HepG2 (cell line): Measurements from ENCODE around the gene DDX59. TPM values are rescaled to one million over a fixed set of nuclear protein-coding genes. Genes with fewer than 3 reads are reported as not detected.

Source experiments
- ATAC-seq: fragments of 200-7000 bp; cut with Tn5 transposase; 3 replicates; pipeline ENCODE4 v1.9.1; 2020; ENCODE audit warnings: mild to moderate bottlenecking, moderate library complexity
- BruUV-seq: library from RNA; stranded (reverse); fragments of 400-500 nt; replicated peaks from 2 replicates; lab custom pipeline; 2021; lab: Mats Ljungman, UMichigan
- CTCF ChIA-PET: fragments of 300-600 bp; formaldehyde crosslinking; extraction: SDS; loops from one replicate; lab custom pipeline; 2021; ENCODE audit warnings: low total read pairs, inconsistent platforms, low intra/inter-chr PET ratio; lab: Yijun Ruan, JAX
- POLR2A ChIA-PET: fragments of 350-600 bp; sonication (Branson Sonifier 250); formaldehyde crosslinking; loops from one replicate; lab custom pipeline; 2020; ENCODE audit warnings: antibody characterized with exemption, inconsistent platforms; lab: Yijun Ruan, JAX
- DNase-seq: peaks from one replicate; pipeline ENCODE4 v3.0.0-alpha.2; 2015; ENCODE audit warnings: low spot score
- FAIRE-seq: peaks from 3 replicates; lab custom pipeline; 2011; peaks lifted over from hg19 to GRCh38; lab: Jason Lieb, UNC
- H2AFZ ChIP-seq: one replicate; pipeline ENCODE4 v1.6.1; 2011; ENCODE audit warnings: low read length, inconsistent platforms
- H3K27ac ChIP-seq: fragments of 300-600 bp; 3 replicates; pipeline ENCODE4 v1.8.0; 2011; ENCODE audit warnings: mixed run types, mild to moderate bottlenecking, mixed read lengths, low read length, inconsistent platforms; ENCODE audit not compliant: insufficient read depth; ENCODE audit errors: extremely low read length
- H3K27me3 ChIP-seq, 2 experiments: fragments of 200-600 bp in 1 of 2; 2 replicates in 1 of 2; 3 replicates in 1 of 2; pipeline versions ENCODE4 v1.6.0 to v1.8.0; 2011; ENCODE audit warnings: low read length in 2 of 2, mild to moderate bottlenecking in 2 of 2, moderate library complexity in 2 of 2, inconsistent platforms in 1 of 2; ENCODE audit not compliant: insufficient read depth in 2 of 2, control insufficient read depth in 1 of 2
- H3K36me3 ChIP-seq, 2 experiments: fragments of 200-600 bp in 1 of 2; replicated peaks in 1 of 2; 2 replicates in 1 of 2; 3 replicates in 1 of 2; pipeline versions ENCODE4 v1.5.1 to v1.8.0; 2011; ENCODE audit warnings: low read length in 2 of 2, inconsistent platforms in 1 of 2; ENCODE audit not compliant: insufficient read depth in 2 of 2, control insufficient read depth in 1 of 2
- H3K4me1 ChIP-seq: 2 replicates; pipeline ENCODE4 v1.5.1; 2012; ENCODE audit warnings: low read length, inconsistent platforms; ENCODE audit not compliant: insufficient read depth
- H3K4me2 ChIP-seq: 2 replicates; pipeline ENCODE4 v1.6.0; 2011; ENCODE audit warnings: low read depth, low read length, inconsistent platforms
- H3K4me3 ChIP-seq, 3 experiments: fragments of 200-600 bp in 1 of 3; sonication (generic), shearing (Covaris generic) in 1 of 3; replicated peaks in 1 of 3; 2 replicates each; pipeline ENCODE4 v1.5.1; 2011 to 2016; ENCODE audit warnings: low read length in 3 of 3, inconsistent platforms in 2 of 3, low read depth in 2 of 3, mild to moderate bottlenecking in 2 of 3, control low read depth in 1 of 3, mixed read lengths in 1 of 3; ENCODE audit not compliant: insufficient read depth in 1 of 3
- H3K79me2 ChIP-seq: one replicate; pipeline ENCODE4 v1.6.1; 2011; ENCODE audit warnings: low read length, inconsistent platforms; ENCODE audit not compliant: insufficient read depth
- H3K9ac ChIP-seq: 2 replicates; pipeline ENCODE4 v1.6.0; 2011; ENCODE audit warnings: mild to moderate bottlenecking, low read depth, low read length, inconsistent platforms; ENCODE audit not compliant: insufficient read depth
- H3K9me3 ChIP-seq: 2 replicates; pipeline ENCODE4 v1.5.1; 2012; ENCODE audit warnings: mild to moderate bottlenecking, low read length
- H4K20me1 ChIP-seq: 2 replicates; pipeline ENCODE4 v1.6.0; 2011; ENCODE audit warnings: inconsistent platforms, mild to moderate bottlenecking, low read length, moderate library complexity; ENCODE audit not compliant: insufficient read depth
- GATAD1 ChIP-seq: IDR thresholded peaks from 2 replicates; pipeline ENCODE4 v1.6.1; 2016; ENCODE audit warnings: missing genetic modification reagents, missing compliant biosample characterization
- MAF1 ChIP-seq: sonication (generic); formaldehyde crosslinking; IDR thresholded peaks from 2 replicates; pipeline ENCODE4 v1.5.0; 2020; ENCODE audit warnings: missing genetic modification reagents, borderline replicate concordance
- NFKBIZ ChIP-seq: IDR thresholded peaks from 2 replicates; pipeline ENCODE4 v1.6.1; 2018; ENCODE audit warnings: missing genetic modification reagents, missing compliant biosample characterization
- TBX2 ChIP-seq: sonication (generic); formaldehyde crosslinking; IDR thresholded peaks from 2 replicates; pipeline ENCODE4 v1.5.0; 2020; ENCODE audit warnings: missing genetic modification reagents, mild to moderate bottlenecking, borderline replicate concordance
- ZNF557 ChIP-seq: sonication (generic); formaldehyde crosslinking; IDR thresholded peaks from 2 replicates; pipeline ENCODE4 v1.4.0; 2020; ENCODE audit warnings: missing genetic modification reagents
- WGBS: methylation state at CpG from one replicate; pipeline ENCODE4 v1.1.6; 2017; ENCODE audit warnings: low lambda C conversion rate; 5-methylcytosine and 5-hydroxymethylcytosine counted together
- in situ Hi-C: cut with HindIII; loops from 2 replicates; pipeline ENCODE4 v1.10.0; 2017; ENCODE audit warnings: low pct_unique_long_range_greater_than_20kb; ENCODE audit not compliant: extremely low pct_ligation_motif_present
- intact Hi-C: fragments of 100-400 bp; cut with micrococcal nuclease; formaldehyde crosslinking; loops from one replicate; pipeline ENCODE4 v1.10.0; 2022; ENCODE audit not compliant: unreplicated experiment
- polyA plus RNA-seq, 8 experiments: library from polyadenylated mRNA; depleted of rRNA in 3 of 8; stranded (reverse) in 7 of 8; unstranded in 1 of 8; fragments of >200 nt; fragmentation: Illumina TruSeq in 4 of 8; extraction: Trizol in 4 of 8; gene quantifications; 2 replicates each; pipeline versions ENCODE4 v1.2.1 to v1.2.3, GENCODE V29; 2011 to 2016; ENCODE audit warnings: low read depth in 4 of 8, missing spikeins in 1 of 8, mixed read lengths in 1 of 8; ENCODE audit not compliant: insufficient read depth in 1 of 8
- total RNA-seq, 5 experiments: library from RNA; depleted of rRNA; stranded (reverse); fragments of >200 nt; fragmentation: Illumina TruSeq; extraction: Trizol; gene quantifications; 2 replicates each; pipeline ENCODE4 v1.2.3, GENCODE V29; 2016; ENCODE audit warnings: low read depth in 1 of 5
- TF ChIP-seq, protein P1 (sequence below): fragments of 450-650 bp; IDR thresholded peaks from 2 replicates; pipeline ENCODE4 v1.6.1; 2017; ENCODE audit warnings: mild to moderate bottlenecking
- TF ChIP-seq, protein P2 (sequence below): IDR thresholded peaks from 2 replicates; pipeline ENCODE4 v1.6.1; 2016; ENCODE audit warnings: missing genetic modification reagents, missing compliant biosample characterization
- TF ChIP-seq, protein P3 (sequence below), 2 experiments: fragments of 450-650 bp in 1 of 2; sonication (generic) in 1 of 2; formaldehyde crosslinking; IDR thresholded peaks; 2 replicates each; pipeline versions ENCODE4 v1.5.0 to v1.8.0; 2020 to 2022; ENCODE audit warnings: mild to moderate bottlenecking in 1 of 2, missing genetic modification reagents in 1 of 2

Gene DDX59
- total and polyA plus RNA-seq, 2 of the 13 experiments (the other 11 are each of a cell fraction or from before 2014, with no cell fraction given): 12.1 to 14.8 TPM

DNA sequence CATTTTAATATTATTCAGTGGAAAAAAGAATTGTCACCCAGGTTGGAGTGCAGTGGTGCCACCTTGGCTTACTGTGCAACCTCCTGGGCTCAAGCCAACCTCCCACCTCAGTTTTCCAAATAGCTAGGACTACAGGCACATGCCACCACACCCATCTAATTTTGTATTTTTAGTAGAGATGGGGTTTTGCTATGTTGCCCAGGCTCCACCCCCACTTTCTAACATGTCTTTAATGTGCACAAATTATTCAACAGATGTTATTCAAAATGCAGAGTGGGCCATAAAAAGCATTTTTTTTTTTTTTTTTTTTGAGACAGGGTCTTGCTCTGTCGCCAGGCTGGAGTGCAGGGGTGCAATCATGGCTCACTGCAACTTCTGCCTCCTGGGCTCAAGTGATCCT, 17.3 kb downstream of the DDX59 start:
- H3K9me3 ChIP-seq: no peaks in the 10 kb centered on the region
- DNase-seq: no peak
- CTCF ChIA-PET: no interaction called here
- POLR2A ChIA-PET: interaction anchor here (1.3 kb wide), 1 partner anchor 17 kb away, joined by 3 read pairs; the partner anchor contains the start of gene DDX59
- intact Hi-C loops: no loop called here
- H3K9ac ChIP-seq: no peak overlapping the region
- H3K27ac ChIP-seq: no peak overlapping the region
- TF ChIP-seq NFKBIZ: no peak
- TF ChIP-seq MAF1 (CRISPR knock-in tag): no peak
- TF ChIP-seq TBX2 (CRISPR knock-in tag): no peak
- TF ChIP-seq, protein P1, sequence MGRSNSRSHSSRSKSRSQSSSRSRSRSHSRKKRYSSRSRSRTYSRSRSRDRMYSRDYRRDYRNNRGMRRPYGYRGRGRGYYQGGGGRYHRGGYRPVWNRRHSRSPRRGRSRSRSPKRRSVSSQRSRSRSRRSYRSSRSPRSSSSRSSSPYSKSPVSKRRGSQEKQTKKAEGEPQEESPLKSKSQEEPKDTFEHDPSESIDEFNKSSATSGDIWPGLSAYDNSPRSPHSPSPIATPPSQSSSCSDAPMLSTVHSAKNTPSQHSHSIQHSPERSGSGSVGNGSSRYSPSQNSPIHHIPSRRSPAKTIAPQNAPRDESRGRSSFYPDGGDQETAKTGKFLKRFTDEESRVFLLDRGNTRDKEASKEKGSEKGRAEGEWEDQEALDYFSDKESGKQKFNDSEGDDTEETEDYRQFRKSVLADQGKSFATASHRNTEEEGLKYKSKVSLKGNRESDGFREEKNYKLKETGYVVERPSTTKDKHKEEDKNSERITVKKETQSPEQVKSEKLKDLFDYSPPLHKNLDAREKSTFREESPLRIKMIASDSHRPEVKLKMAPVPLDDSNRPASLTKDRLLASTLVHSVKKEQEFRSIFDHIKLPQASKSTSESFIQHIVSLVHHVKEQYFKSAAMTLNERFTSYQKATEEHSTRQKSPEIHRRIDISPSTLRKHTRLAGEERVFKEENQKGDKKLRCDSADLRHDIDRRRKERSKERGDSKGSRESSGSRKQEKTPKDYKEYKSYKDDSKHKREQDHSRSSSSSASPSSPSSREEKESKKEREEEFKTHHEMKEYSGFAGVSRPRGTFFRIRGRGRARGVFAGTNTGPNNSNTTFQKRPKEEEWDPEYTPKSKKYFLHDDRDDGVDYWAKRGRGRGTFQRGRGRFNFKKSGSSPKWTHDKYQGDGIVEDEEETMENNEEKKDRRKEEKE: no peak
- TF ChIP-seq, protein P2, sequence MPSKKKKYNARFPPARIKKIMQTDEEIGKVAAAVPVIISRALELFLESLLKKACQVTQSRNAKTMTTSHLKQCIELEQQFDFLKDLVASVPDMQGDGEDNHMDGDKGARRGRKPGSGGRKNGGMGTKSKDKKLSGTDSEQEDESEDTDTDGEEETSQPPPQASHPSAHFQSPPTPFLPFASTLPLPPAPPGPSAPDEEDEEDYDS (CRISPR knock-in tag): no peak
- TF ChIP-seq, protein P3, sequence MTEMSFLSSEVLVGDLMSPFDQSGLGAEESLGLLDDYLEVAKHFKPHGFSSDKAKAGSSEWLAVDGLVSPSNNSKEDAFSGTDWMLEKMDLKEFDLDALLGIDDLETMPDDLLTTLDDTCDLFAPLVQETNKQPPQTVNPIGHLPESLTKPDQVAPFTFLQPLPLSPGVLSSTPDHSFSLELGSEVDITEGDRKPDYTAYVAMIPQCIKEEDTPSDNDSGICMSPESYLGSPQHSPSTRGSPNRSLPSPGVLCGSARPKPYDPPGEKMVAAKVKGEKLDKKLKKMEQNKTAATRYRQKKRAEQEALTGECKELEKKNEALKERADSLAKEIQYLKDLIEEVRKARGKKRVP (CRISPR knock-in tag; IDR thresholded peaks at IDR 0.05): no peak
- no peak for TF ChIP-seq ZNF557 (CRISPR knock-in tag)
- TF ChIP-seq GATAD1 (CRISPR knock-in tag): no peak
- no peak overlapping the region for H2AFZ ChIP-seq
- no peaks in the 10 kb centered on the region for H3K27me3 ChIP-seq
- WGBS: 92% methylated on average over 1 of the region's 1 CpG
- no peaks in the 10 kb centered on the region for H4K20me1 ChIP-seq
- no peaks in the 10 kb centered on the region for H3K4me1 ChIP-seq
- no peak for ATAC-seq
- FAIRE-seq: no peak
- H3K4me3 ChIP-seq: no peak overlapping the region
- no peaks in the 10 kb centered on the region for H3K79me2 ChIP-seq
- H3K36me3 ChIP-seq: peaks cover 3 to 25% of the 10 kb centered on the region in 2 experiments; a peak in 4 of 5 replicates
- in situ Hi-C loops: no loop called here
- no peak overlapping the region for H3K4me2 ChIP-seq
- no TSS peak for BruUV-seq
